ENCODE measurements around the gene MEF2D.

The MEF2D gene

DNA sequence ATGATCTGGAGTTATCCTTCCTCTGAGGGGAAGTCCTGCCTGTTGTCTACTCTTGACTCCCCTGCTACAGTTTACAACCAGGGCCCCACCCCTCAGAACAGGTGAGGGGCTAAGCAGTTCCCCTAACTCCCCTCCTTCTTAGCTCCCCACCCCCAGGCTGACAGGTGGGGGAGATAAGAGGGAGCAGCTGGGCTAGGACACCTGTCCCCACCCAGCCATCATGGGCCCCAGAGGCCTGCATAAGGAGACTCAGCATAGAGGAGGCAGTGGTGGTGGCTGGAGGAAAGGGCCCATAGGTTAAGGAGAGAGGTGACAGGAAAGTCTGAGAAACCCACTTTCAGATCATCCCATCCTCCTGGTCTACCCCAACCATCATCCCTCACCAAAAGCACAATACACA, 6.8 kb downstream of the MEF2D start:
- H3K9ac ChIP-seq (ENCODE audit: low read depth, low read length) = no peak overlapping the region

DNA sequence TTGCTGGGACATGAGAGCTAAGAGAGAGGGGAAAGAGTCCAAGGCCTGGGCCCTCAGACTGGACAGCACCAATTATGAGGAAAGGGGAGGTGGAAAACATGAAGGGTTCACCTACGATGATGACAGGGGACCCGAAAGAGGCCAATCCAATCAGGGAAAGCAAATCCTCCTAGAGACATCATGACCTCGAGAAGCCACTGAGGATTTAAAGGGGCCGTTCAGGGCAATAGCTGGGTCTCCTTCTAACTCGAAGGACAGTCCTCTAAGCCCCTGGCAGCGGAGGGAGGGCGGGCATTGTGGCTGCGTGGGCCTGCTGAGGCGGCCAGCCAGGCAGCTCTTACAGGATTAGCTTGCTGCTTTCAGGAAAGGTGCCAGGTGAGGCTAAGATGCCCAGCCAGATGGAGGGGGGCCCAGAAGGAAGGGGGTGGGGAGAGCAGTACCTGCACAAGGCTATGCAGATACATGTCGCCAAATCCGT, 7.4 kb downstream of the MEF2D start:
- H3K27me3 ChIP-seq (ENCODE audit: insufficient read depth, low read length) = no peaks in the 10 kb centered on the region
- 82% methylated on average over 11 of the region's 11 CpGs for WGBS
- H3K9ac ChIP-seq (ENCODE audit: low read depth, low read length) = no peak overlapping the region
- no peaks in the 10 kb centered on the region for H3K36me3 ChIP-seq (ENCODE audit: insufficient read depth, low read length)
- H3K9me3 ChIP-seq (ENCODE audit: insufficient read depth, low read depth, low read length) = no peaks in the 10 kb centered on the region
- H3K27ac ChIP-seq (ENCODE audit: low read depth, low read length) = no peak overlapping the region
- no peak overlapping the region for H3K4me3 ChIP-seq (ENCODE audit: low read length)
- peaks cover 57% of the 10 kb centered on the region for H3K4me1 ChIP-seq (ENCODE audit: insufficient read depth, low read length)

More for the DNA sequence above, 6.8 kb downstream of the MEF2D start:
- Histone ChIP-seq H3K27ac (ENCODE audit: low read depth, low read length) (no peak overlapping the region), H3K27me3 (ENCODE audit: insufficient read depth, low read length) (no peaks in the 10 kb centered on the region), H3K4me1 (ENCODE audit: insufficient read depth, low read length) (peaks cover 62% of the 10 kb centered on the region), H3K36me3 (ENCODE audit: insufficient read depth, low read length) (no peaks in the 10 kb centered on the region), H3K4me3 (ENCODE audit: low read length) (no peak overlapping the region), H3K9me3 (ENCODE audit: insufficient read depth, low read depth, low read length) (no peaks in the 10 kb centered on the region)

DNA sequence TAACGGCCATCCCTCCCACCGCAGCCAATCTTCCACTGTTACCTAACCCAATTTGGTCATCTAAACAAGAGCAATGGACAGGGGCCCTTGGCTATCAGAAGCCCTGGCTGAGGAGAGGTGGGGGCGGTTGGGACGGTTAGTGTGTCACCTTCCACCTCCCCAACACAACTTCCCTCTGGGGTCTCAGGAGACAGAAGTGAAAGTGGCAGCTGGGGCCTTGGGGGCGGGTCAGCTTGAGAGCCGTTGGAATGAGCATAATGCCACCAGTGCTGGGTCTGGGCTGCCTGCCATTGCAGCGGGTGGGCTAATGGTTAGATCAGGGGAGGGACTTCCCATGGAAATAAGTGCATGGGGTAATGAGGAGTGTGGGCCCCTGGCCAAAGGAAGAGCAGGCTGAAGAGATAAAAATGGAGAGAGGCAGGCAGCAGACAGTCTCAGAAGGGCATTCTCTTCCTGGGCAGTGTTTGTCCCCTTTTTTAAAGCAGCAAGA, 7.9 kb downstream of the MEF2D start:
- H3K9ac ChIP-seq (ENCODE audit: low read depth, low read length) = no peak overlapping the region
- no peak overlapping the region for H3K4me3 ChIP-seq (ENCODE audit: low read length)
- peaks cover 51% of the 10 kb centered on the region for H3K4me1 ChIP-seq (ENCODE audit: insufficient read depth, low read length)

DNA sequence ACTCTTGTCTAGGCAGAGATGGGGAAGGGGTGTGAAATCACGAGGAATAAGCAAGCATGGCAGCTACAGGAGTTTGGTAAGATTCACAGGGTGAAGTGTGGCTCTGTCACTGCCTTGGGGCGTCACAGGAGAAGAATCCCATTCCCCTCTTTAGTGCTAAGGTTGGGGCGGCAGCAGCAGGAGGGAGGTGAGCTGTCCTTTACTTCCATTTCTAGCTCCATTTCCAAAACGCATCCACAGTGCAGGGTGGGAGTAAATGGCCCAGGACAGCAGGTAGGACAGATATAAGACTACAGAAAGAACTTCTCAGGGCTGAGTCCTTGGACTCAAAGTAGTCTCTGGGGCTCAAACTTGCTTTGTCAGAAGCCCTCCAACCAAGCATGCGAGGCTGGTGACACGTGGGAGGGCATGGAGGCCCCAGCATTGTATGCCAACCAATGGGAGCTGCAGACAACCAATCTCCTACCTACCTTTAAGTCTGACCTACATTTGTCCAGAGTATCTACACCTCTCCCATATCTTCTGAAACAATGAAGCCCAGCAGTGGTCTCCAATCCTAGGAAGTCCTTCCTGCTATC, 8.5 kb downstream of the MEF2D start:
- Histone ChIP-seq H3K4me3 (ENCODE audit: low read length) (no peak overlapping the region), H3K27ac (ENCODE audit: low read depth, low read length) (no peak overlapping the region), H3K9ac (ENCODE audit: low read depth, low read length) (no peak overlapping the region), H3K27me3 (ENCODE audit: insufficient read depth, low read length) (no peaks in the 10 kb centered on the region), H3K36me3 (ENCODE audit: insufficient read depth, low read length) (no peaks in the 10 kb centered on the region), H3K4me1 (ENCODE audit: insufficient read depth, low read length) (peaks cover 46% of the 10 kb centered on the region), H3K9me3 (ENCODE audit: insufficient read depth, low read depth, low read length) (no peaks in the 10 kb centered on the region)
- WGBS = 82% methylated on average over 6 of the region's 6 CpGs

More for the DNA sequence above, 7.9 kb downstream of the MEF2D start:
- Histone ChIP-seq H3K27me3 (ENCODE audit: insufficient read depth, low read length) (no peaks in the 10 kb centered on the region), H3K27ac (ENCODE audit: low read depth, low read length) (no peak overlapping the region), H3K36me3 (ENCODE audit: insufficient read depth, low read length) (no peaks in the 10 kb centered on the region), H3K9me3 (ENCODE audit: insufficient read depth, low read depth, low read length) (no peaks in the 10 kb centered on the region)
- WGBS = 76% methylated on average over 5 of the region's 7 CpGs

DNA sequence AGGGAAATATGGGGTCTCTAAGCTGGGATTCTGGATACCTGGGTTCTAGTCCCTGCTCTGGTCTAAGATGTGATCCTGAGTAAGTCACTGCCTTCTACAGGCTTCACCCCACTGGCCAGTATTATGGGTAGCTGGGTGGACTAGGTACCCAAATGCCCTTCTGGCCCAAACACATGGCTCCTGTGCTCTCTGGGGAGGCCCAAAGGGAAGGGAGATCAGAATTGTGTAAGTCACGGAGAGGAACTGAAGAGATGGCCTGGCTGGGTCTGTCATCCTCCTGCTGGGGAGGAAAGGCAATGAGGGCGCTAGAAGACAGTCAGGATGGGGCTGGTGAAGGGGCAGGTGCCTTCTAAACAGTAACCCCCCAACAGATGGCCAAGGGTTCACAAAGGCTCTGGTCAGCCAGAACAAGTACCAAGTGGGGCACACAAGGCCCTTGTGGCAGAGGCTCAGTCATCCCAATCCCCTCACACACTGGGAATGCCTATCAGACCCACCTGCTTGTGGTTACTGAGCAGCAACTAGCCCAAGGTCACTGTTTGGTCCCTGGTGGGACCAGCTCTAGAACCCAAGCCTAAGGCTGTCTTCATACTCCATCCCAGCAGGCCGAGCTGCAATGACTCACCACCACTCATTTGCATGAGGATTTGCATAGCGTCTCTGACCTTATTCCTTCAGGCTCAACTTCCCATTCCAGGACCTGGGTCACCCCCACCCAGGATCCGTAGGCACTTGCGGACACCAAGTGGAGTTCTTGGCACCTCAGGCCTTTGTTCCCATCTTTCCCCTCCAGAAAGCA, 9.2 kb downstream of the MEF2D start:
- no peaks in the 10 kb centered on the region for H3K36me3 ChIP-seq (ENCODE audit: insufficient read depth, low read length)
- 83% methylated on average over 6 of the region's 6 CpGs for WGBS
- no peak overlapping the region for H3K27ac ChIP-seq (ENCODE audit: low read depth, low read length)
- H3K9ac ChIP-seq (ENCODE audit: low read depth, low read length) = no peak overlapping the region
- no peaks in the 10 kb centered on the region for H3K27me3 ChIP-seq (ENCODE audit: insufficient read depth, low read length)
- H3K4me3 ChIP-seq (ENCODE audit: low read length) = no peak overlapping the region
- peaks cover 38% of the 10 kb centered on the region for H3K4me1 ChIP-seq (ENCODE audit: insufficient read depth, low read length)
- H3K9me3 ChIP-seq (ENCODE audit: insufficient read depth, low read depth, low read length) = no peaks in the 10 kb centered on the region

DNA sequence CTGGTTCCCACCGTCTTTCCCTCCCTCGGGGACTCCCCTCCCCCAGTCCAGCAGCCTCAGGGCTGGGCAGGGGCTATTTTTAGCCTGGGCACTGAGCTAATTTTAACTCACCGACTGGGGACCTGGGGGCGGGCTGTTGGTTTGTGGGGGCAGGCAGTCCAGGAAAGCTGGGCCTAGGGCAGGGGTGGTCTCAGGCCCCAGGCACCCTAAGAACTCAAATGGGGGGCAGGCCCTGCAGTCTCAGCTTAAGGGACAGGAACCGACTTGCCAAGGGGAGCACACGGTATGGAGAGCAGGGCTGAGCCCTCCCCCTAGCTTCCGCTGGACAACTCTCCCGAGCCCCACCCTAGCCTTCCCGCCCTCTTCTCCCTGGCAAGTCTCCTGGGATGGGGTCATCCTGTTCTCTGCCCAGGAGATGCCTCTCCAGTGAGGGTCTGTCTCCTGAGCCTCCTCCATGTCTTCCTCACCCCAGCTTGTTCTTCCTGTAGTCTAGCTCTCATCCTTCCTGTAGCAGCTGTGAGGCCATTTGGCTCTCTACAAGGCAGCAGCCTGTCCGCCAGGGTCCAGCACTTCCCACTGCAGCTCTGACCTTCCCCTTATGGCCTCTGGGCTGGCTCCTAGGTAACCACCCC, 10.1 kb downstream of the MEF2D start:
- WGBS = 24% methylated on average over 10 of the region's 10 CpGs
- no peak overlapping the region for H3K27ac ChIP-seq (ENCODE audit: low read depth, low read length)
- peak overlapping the region; percentile 28 for H3K9ac ChIP-seq (ENCODE audit: low read depth, low read length)
- no peaks in the 10 kb centered on the region for H3K9me3 ChIP-seq (ENCODE audit: insufficient read depth, low read depth, low read length)
- no peaks in the 10 kb centered on the region for H3K36me3 ChIP-seq (ENCODE audit: insufficient read depth, low read length)
- H3K27me3 ChIP-seq (ENCODE audit: insufficient read depth, low read length) = no peaks in the 10 kb centered on the region
- H3K4me1 ChIP-seq (ENCODE audit: insufficient read depth, low read length) = peaks cover 31% of the 10 kb centered on the region
- peak overlapping the region; percentile 38 for H3K4me3 ChIP-seq (ENCODE audit: low read length)

DNA sequence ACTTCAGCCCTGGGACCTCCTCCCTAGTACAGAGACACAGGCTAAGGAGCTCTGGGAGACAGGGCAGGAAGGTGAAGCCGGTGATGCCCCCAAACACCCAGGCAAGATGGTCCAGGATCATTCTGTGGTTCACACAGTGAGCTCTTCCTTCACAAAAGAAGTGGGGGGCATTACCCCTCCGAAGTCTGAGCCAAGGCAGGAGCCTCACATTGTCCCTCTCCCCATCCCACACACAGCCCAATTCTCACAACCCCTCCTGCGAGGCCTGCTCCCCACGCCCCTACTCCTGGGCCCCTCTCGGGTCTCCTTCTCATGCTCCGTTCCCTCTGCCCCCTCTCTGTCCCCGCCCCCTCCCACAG, 10.7 kb downstream of the MEF2D start:
- H3K36me3 ChIP-seq (ENCODE audit: insufficient read depth, low read length) = no peaks in the 10 kb centered on the region
- no peaks in the 10 kb centered on the region for H3K9me3 ChIP-seq (ENCODE audit: insufficient read depth, low read depth, low read length)
- peaks cover 31% of the 10 kb centered on the region for H3K4me1 ChIP-seq (ENCODE audit: insufficient read depth, low read length)
- H3K27me3 ChIP-seq (ENCODE audit: insufficient read depth, low read length) = no peaks in the 10 kb centered on the region
- peak overlapping the region; percentile 28; the same call in 1 of the 2 replicates for H3K9ac ChIP-seq (ENCODE audit: low read depth, low read length)
- 38% methylated on average over 7 of the region's 7 CpGs for WGBS
- H3K4me3 ChIP-seq (ENCODE audit: low read length) = peak overlapping the region; percentile 38
- H3K27ac ChIP-seq (ENCODE audit: low read depth, low read length) = no peak overlapping the region

DNA sequence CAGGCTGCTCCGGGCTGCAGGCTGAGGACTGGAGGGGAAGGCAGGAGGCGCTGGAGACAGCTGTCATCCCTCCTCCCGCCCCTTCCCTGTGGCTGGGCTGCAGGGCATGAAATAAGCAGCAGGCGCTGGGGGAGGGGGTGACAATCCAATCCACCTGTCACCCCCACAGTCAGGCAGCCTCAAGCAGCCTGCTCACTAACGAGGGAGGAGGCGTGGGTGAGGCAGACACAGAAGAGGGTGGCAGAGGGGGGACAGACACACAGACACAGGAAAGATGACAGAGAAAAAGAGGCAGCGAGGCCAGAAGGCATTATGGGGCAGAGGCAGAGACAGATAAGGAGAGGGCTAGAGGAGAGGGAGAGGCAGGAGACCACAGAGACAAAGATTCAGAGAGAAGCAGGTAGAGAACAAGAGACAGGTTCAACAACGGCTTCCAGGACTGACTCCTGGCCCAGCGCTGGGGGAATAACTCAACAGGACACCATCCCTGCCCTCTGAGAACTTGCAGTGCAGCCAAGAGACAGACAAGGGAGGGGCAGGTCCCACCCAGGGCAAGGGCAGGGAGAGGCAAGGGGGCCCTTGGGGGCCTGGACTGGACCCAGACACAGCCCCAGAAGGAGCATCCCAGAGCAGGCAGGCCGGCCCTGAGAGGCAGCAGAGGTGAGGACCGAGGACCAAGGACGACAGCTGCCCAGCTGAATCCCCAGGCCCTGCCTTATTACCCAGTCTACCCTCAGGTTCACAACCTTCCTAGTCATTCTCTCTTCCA, 11.2 kb downstream of the MEF2D start:
- 57% methylated on average over 9 of the region's 12 CpGs for WGBS
- Histone ChIP-seq H3K4me1 (ENCODE audit: insufficient read depth, low read length) (peaks cover 31% of the 10 kb centered on the region), H3K9ac (ENCODE audit: low read depth, low read length) (no peak overlapping the region), H3K4me3 (ENCODE audit: low read length) (no peak overlapping the region), H3K27ac (ENCODE audit: low read depth, low read length) (no peak overlapping the region), H3K36me3 (ENCODE audit: insufficient read depth, low read length) (no peaks in the 10 kb centered on the region), H3K27me3 (ENCODE audit: insufficient read depth, low read length) (no peaks in the 10 kb centered on the region), H3K9me3 (ENCODE audit: insufficient read depth, low read depth, low read length) (no peaks in the 10 kb centered on the region)

DNA sequence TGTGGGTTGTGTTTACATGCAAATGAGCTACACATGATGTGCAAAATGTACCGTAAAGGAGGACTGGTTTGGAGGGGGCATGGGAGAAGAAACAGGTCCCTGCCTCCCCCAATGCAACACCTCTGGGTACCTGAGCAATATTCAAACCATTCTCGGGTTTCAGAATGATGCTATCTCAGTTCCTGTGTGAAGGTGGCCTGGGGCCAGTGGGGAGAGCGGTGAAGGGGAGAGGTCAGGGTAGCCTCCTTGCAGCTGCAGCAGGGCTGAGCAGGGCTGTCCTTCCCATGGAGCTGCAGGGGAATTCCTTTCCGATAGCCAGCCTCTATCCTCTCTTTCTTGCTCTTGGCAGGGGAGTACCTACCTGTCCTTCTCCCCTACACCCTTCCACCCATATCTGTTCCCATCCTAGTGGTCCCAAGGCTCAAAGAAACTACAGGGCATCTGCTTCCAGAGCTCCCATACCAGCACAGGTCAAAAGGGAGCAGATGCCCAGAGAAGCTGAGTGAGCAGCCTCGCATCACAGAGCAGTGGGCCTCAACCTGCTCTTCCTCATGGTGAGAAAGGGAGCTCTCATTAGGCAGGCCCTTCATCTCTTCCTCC, 11.9 kb downstream of the MEF2D start:
- H3K27ac ChIP-seq (ENCODE audit: low read depth, low read length) = no peak overlapping the region
- H3K9ac ChIP-seq (ENCODE audit: low read depth, low read length) = no peak overlapping the region
- 73% methylated on average over 5 of the region's 5 CpGs for WGBS
- no peaks in the 10 kb centered on the region for H3K9me3 ChIP-seq (ENCODE audit: insufficient read depth, low read depth, low read length)
- H3K4me3 ChIP-seq (ENCODE audit: low read length) = no peak overlapping the region
- H3K4me1 ChIP-seq (ENCODE audit: insufficient read depth, low read length) = peaks cover 31% of the 10 kb centered on the region
- H3K27me3 ChIP-seq (ENCODE audit: insufficient read depth, low read length) = no peaks in the 10 kb centered on the region
- no peaks in the 10 kb centered on the region for H3K36me3 ChIP-seq (ENCODE audit: insufficient read depth, low read length)

DNA sequence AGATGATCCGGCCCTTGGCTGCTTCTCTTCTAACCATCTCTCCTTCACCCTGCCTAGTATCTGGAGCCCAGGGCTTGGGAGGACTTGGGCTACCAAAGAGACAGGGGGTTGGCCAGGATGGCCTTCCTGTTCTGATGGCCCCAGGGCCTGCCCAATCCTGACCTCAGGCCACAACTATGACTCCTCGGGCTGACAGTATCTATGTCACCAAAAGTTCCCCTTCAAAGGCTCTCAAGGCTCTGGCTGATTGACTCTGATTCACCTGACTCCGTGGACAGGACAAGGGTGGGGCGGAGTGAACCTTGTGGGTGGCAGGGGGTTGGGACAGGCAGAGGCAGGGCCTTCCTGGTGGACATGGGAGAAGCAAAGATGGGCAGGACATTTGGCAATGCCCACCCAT, 12.7 kb downstream of the MEF2D start:
- Histone ChIP-seq H3K9ac (ENCODE audit: low read depth, low read length) (no peak overlapping the region), H3K4me3 (ENCODE audit: low read length) (no peak overlapping the region), H3K27me3 (ENCODE audit: insufficient read depth, low read length) (no peaks in the 10 kb centered on the region), H3K9me3 (ENCODE audit: insufficient read depth, low read depth, low read length) (no peaks in the 10 kb centered on the region), H3K27ac (ENCODE audit: low read depth, low read length) (no peak overlapping the region), H3K36me3 (ENCODE audit: insufficient read depth, low read length) (no peaks in the 10 kb centered on the region; the same call in 1 of the 2 replicates), H3K4me1 (ENCODE audit: insufficient read depth, low read length) (peaks cover 29% of the 10 kb centered on the region)
- 86% methylated on average over 4 of the region's 4 CpGs for WGBS

Data from HUES64 (cell line).